ENCODE measurements around the gene ZIC5.

GRCh38 chr13:99993660-99994637, 22.4 kb upstream of the ZIC5 start:
- TF ChIP-seq CTCF (IDR thresholded peaks at IDR 0.05), result no peak
- TF ChIP-seq POLR2A (IDR thresholded peaks at IDR 0.05), result no peak
